HEK293 (cell line): ENCODE results near the gene PNLDC1.

Source experiments
- HOXC10 ChIP-seq: sonication (generic); formaldehyde crosslinking; IDR thresholded peaks from 2 replicates; pipeline ENCODE4 v1.8.1; 2023; ENCODE audit warnings: mild to moderate bottlenecking, missing genetic modification reagents
- KLF8 ChIP-seq: fragments of 450-650 bp; formaldehyde crosslinking; IDR thresholded peaks from 2 replicates; pipeline ENCODE4 v1.5.1; 2016; ENCODE audit warnings: missing biosample characterization, missing genetic modification characterization
- OSR2 ChIP-seq: fragments of 450-650 bp; formaldehyde crosslinking; IDR thresholded peaks from 2 replicates; pipeline ENCODE4 v1.5.1; 2016; ENCODE audit warnings: missing biosample characterization, missing genetic modification characterization
- SCRT1 ChIP-seq: fragments of 450-650 bp; formaldehyde crosslinking; IDR thresholded peaks from 2 replicates; pipeline ENCODE4 v1.5.1; 2016; ENCODE audit warnings: missing biosample characterization, missing genetic modification characterization, borderline replicate concordance
- SP7 ChIP-seq: fragments of 450-650 bp; formaldehyde crosslinking; IDR thresholded peaks from 2 replicates; pipeline ENCODE4 v1.5.1; 2016; ENCODE audit warnings: missing biosample characterization, missing genetic modification characterization
- ZNF138 ChIP-seq: fragments of 450-650 bp; formaldehyde crosslinking; IDR thresholded peaks from 2 replicates; pipeline ENCODE4 v1.5.1; 2016; ENCODE audit warnings: missing biosample characterization, missing genetic modification characterization, borderline replicate concordance
- ZNF146 ChIP-seq: fragments of 450-650 bp; formaldehyde crosslinking; IDR thresholded peaks from 2 replicates; pipeline ENCODE4 v1.5.1; 2016; ENCODE audit warnings: missing biosample characterization, missing genetic modification characterization
- ZNF302 ChIP-seq: fragments of 450-650 bp; formaldehyde crosslinking; IDR thresholded peaks from 2 replicates; pipeline ENCODE4 v1.5.1; 2016; ENCODE audit warnings: missing biosample characterization, missing genetic modification characterization, low read depth
- ZNF350 ChIP-seq: fragments of 450-650 bp; formaldehyde crosslinking; IDR thresholded peaks from 2 replicates; pipeline ENCODE4 v1.5.0; 2017; ENCODE audit warnings: missing biosample characterization, mild to moderate bottlenecking, missing genetic modification characterization
- ZNF433 ChIP-seq: fragments of 450-650 bp; formaldehyde crosslinking; IDR thresholded peaks from 2 replicates; pipeline ENCODE4 v1.5.1; 2016; ENCODE audit warnings: missing biosample characterization, missing genetic modification characterization, low read depth
- ZNF544 ChIP-seq: fragments of 450-650 bp; formaldehyde crosslinking; IDR thresholded peaks from 2 replicates; pipeline ENCODE4 v1.5.0; 2017; ENCODE audit warnings: missing biosample characterization, missing genetic modification characterization
- ZNF548 ChIP-seq: fragments of 450-650 bp; formaldehyde crosslinking; IDR thresholded peaks from 2 replicates; pipeline ENCODE4 v1.5.1; 2016; ENCODE audit warnings: missing biosample characterization, missing genetic modification characterization
- ZNF626 ChIP-seq: fragments of 450-650 bp; sonication (Bioruptor Pico); formaldehyde crosslinking; IDR thresholded peaks from 2 replicates; pipeline ENCODE4 v1.5.1; 2018; ENCODE audit warnings: missing biosample characterization, missing genetic modification characterization, inconsistent platforms
- ZNF707 ChIP-seq: fragments of 450-650 bp; formaldehyde crosslinking; IDR thresholded peaks from 2 replicates; pipeline ENCODE4 v1.5.1; 2016; ENCODE audit warnings: missing biosample characterization, missing genetic modification characterization
- ZNF768 ChIP-seq: fragments of 450-650 bp; formaldehyde crosslinking; IDR thresholded peaks from 2 replicates; pipeline ENCODE4 v1.5.1; 2018; ENCODE audit warnings: missing biosample characterization, mild to moderate bottlenecking, missing genetic modification characterization
- TF ChIP-seq, protein P1 (sequence below): fragments of 450-650 bp; formaldehyde crosslinking; IDR thresholded peaks from 2 replicates; pipeline ENCODE4 v1.5.1; 2017; ENCODE audit warnings: missing biosample characterization, missing genetic modification characterization
- TF ChIP-seq, protein P2 (sequence below): fragments of 450-650 bp; formaldehyde crosslinking; IDR thresholded peaks from 2 replicates; pipeline ENCODE4 v1.5.1; 2016; ENCODE audit warnings: missing biosample characterization, missing genetic modification characterization
- TF ChIP-seq, protein P3 (sequence below): fragments of 450-650 bp; formaldehyde crosslinking; IDR thresholded peaks from 2 replicates; pipeline ENCODE4 v1.5.1; 2016; ENCODE audit warnings: missing biosample characterization, missing genetic modification characterization
- TF ChIP-seq, protein P4 (sequence below): fragments of 450-650 bp; formaldehyde crosslinking; IDR thresholded peaks from 2 replicates; pipeline ENCODE4 v1.5.1; 2016; ENCODE audit warnings: missing biosample characterization, missing genetic modification characterization
- TF ChIP-seq, protein P5 (sequence below): fragments of 450-650 bp; formaldehyde crosslinking; IDR thresholded peaks from 2 replicates; pipeline ENCODE4 v1.5.1; 2016; ENCODE audit warnings: missing biosample characterization, missing genetic modification characterization
- TF ChIP-seq, protein P6 (sequence below): fragments of 450-650 bp; formaldehyde crosslinking; conservative IDR thresholded peaks from 2 replicates; pipeline ENCODE4 v1.5.1; 2016; ENCODE audit warnings: low read depth, missing biosample characterization, missing genetic modification characterization

Gene PNLDC1

DNA sequence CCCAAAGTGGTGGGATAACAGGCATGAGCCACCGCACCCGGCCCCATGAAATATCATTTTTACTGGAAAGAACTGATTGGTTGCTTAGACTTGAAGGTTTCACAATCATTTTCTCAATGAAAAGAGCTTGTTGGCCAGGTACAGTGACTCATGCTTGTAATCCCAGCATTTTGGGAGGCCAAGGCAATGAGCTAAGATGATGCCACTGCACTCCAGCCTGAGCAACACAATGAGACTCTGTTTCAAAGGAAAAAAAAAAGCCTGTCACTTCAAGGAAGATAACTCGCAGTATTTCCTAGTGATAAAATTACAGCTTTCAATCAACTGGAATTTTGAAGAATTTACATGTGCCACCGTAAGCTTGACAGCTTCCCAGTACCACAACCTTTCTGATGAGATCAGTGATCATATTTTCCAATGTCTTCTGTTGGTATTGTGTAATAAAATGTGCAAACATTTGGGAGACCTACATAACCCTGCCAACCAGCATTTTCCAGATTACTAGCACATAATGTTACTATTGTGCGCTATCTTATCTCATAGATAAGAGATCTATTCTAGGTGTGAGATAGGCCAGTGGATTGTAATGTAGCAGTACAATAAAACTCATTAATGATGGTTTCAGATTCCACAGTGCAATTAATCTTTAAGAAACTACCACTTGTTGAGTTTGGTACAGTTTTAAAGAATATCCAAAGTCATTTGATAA, 7.2 kb downstream of the PNLDC1 start (continued):
- no peak for TF ChIP-seq ZNF768 (tag by site-specific recombination)
- TF ChIP-seq ZNF433 (tag by site-specific recombination), result no peak
- peak; percentile 80 for TF ChIP-seq SP7 (tag by site-specific recombination)
- TF ChIP-seq, protein P1, sequence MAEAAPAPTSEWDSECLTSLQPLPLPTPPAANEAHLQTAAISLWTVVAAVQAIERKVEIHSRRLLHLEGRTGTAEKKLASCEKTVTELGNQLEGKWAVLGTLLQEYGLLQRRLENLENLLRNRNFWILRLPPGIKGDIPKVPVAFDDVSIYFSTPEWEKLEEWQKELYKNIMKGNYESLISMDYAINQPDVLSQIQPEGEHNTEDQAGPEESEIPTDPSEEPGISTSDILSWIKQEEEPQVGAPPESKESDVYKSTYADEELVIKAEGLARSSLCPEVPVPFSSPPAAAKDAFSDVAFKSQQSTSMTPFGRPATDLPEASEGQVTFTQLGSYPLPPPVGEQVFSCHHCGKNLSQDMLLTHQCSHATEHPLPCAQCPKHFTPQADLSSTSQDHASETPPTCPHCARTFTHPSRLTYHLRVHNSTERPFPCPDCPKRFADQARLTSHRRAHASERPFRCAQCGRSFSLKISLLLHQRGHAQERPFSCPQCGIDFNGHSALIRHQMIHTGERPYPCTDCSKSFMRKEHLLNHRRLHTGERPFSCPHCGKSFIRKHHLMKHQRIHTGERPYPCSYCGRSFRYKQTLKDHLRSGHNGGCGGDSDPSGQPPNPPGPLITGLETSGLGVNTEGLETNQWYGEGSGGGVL (tag by site-specific recombination), result peak; percentile 50; the same call in 1 of the 2 replicates
- no peak for TF ChIP-seq ZNF138 (tag by site-specific recombination)
- TF ChIP-seq HOXC10, result no peak
- TF ChIP-seq, protein P2, sequence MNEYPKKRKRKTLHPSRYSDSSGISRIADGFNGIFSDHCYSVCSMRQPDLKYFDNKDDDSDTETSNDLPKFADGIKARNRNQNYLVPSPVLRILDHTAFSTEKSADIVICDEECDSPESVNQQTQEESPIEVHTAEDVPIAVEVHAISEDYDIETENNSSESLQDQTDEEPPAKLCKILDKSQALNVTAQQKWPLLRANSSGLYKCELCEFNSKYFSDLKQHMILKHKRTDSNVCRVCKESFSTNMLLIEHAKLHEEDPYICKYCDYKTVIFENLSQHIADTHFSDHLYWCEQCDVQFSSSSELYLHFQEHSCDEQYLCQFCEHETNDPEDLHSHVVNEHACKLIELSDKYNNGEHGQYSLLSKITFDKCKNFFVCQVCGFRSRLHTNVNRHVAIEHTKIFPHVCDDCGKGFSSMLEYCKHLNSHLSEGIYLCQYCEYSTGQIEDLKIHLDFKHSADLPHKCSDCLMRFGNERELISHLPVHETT (tag by site-specific recombination), result no peak
- TF ChIP-seq KLF8, result no peak
- TF ChIP-seq ZNF548 (tag by site-specific recombination), result no peak
- no peak for TF ChIP-seq ZNF707 (tag by site-specific recombination)
- TF ChIP-seq ZNF626 (tag by site-specific recombination), result no peak
- no peak for TF ChIP-seq OSR2
- TF ChIP-seq, protein P3, sequence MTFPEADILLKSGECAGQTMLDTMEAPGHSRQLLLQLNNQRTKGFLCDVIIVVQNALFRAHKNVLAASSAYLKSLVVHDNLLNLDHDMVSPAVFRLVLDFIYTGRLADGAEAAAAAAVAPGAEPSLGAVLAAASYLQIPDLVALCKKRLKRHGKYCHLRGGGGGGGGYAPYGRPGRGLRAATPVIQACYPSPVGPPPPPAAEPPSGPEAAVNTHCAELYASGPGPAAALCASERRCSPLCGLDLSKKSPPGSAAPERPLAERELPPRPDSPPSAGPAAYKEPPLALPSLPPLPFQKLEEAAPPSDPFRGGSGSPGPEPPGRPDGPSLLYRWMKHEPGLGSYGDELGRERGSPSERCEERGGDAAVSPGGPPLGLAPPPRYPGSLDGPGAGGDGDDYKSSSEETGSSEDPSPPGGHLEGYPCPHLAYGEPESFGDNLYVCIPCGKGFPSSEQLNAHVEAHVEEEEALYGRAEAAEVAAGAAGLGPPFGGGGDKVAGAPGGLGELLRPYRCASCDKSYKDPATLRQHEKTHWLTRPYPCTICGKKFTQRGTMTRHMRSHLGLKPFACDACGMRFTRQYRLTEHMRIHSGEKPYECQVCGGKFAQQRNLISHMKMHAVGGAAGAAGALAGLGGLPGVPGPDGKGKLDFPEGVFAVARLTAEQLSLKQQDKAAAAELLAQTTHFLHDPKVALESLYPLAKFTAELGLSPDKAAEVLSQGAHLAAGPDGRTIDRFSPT (tag by site-specific recombination), result no peak
- no peak for TF ChIP-seq ZNF544 (tag by site-specific recombination)
- peak; percentile 56; the same call in 1 of the 2 replicates for TF ChIP-seq ZNF350 (tag by site-specific recombination)
- TF ChIP-seq, protein P4, sequence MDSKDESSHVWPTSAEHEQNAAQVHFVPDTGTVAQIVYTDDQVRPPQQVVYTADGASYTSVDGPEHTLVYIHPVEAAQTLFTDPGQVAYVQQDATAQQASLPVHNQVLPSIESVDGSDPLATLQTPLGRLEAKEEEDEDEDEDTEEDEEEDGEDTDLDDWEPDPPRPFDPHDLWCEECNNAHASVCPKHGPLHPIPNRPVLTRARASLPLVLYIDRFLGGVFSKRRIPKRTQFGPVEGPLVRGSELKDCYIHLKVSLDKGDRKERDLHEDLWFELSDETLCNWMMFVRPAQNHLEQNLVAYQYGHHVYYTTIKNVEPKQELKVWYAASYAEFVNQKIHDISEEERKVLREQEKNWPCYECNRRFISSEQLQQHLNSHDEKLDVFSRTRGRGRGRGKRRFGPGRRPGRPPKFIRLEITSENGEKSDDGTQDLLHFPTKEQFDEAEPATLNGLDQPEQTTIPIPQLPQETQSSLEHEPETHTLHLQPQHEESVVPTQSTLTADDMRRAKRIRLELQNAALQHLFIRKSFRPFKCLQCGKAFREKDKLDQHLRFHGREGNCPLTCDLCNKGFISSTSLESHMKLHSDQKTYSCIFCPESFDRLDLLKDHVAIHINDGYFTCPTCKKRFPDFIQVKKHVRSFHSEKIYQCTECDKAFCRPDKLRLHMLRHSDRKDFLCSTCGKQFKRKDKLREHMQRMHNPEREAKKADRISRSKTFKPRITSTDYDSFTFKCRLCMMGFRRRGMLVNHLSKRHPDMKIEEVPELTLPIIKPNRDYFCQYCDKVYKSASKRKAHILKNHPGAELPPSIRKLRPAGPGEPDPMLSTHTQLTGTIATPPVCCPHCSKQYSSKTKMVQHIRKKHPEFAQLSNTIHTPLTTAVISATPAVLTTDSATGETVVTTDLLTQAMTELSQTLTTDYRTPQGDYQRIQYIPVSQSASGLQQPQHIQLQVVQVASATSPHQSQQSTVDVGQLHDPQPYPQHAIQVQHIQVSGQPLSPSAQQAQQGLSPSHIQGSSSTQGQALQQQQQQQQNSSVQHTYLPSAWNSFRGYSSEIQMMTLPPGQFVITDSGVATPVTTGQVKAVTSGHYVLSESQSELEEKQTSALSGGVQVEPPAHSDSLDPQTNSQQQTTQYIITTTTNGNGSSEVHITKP (tag by site-specific recombination), result no peak
- TF ChIP-seq ZNF302 (tag by site-specific recombination), result no peak
- peak; percentile 61; the same call in 1 of the 2 replicates for TF ChIP-seq SCRT1 (tag by site-specific recombination)
- TF ChIP-seq ZNF146 (tag by site-specific recombination), result no peak
- TF ChIP-seq, protein P5, sequence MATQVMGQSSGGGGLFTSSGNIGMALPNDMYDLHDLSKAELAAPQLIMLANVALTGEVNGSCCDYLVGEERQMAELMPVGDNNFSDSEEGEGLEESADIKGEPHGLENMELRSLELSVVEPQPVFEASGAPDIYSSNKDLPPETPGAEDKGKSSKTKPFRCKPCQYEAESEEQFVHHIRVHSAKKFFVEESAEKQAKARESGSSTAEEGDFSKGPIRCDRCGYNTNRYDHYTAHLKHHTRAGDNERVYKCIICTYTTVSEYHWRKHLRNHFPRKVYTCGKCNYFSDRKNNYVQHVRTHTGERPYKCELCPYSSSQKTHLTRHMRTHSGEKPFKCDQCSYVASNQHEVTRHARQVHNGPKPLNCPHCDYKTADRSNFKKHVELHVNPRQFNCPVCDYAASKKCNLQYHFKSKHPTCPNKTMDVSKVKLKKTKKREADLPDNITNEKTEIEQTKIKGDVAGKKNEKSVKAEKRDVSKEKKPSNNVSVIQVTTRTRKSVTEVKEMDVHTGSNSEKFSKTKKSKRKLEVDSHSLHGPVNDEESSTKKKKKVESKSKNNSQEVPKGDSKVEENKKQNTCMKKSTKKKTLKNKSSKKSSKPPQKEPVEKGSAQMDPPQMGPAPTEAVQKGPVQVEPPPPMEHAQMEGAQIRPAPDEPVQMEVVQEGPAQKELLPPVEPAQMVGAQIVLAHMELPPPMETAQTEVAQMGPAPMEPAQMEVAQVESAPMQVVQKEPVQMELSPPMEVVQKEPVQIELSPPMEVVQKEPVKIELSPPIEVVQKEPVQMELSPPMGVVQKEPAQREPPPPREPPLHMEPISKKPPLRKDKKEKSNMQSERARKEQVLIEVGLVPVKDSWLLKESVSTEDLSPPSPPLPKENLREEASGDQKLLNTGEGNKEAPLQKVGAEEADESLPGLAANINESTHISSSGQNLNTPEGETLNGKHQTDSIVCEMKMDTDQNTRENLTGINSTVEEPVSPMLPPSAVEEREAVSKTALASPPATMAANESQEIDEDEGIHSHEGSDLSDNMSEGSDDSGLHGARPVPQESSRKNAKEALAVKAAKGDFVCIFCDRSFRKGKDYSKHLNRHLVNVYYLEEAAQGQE (tag by site-specific recombination), result no peak
- TF ChIP-seq, protein P6, sequence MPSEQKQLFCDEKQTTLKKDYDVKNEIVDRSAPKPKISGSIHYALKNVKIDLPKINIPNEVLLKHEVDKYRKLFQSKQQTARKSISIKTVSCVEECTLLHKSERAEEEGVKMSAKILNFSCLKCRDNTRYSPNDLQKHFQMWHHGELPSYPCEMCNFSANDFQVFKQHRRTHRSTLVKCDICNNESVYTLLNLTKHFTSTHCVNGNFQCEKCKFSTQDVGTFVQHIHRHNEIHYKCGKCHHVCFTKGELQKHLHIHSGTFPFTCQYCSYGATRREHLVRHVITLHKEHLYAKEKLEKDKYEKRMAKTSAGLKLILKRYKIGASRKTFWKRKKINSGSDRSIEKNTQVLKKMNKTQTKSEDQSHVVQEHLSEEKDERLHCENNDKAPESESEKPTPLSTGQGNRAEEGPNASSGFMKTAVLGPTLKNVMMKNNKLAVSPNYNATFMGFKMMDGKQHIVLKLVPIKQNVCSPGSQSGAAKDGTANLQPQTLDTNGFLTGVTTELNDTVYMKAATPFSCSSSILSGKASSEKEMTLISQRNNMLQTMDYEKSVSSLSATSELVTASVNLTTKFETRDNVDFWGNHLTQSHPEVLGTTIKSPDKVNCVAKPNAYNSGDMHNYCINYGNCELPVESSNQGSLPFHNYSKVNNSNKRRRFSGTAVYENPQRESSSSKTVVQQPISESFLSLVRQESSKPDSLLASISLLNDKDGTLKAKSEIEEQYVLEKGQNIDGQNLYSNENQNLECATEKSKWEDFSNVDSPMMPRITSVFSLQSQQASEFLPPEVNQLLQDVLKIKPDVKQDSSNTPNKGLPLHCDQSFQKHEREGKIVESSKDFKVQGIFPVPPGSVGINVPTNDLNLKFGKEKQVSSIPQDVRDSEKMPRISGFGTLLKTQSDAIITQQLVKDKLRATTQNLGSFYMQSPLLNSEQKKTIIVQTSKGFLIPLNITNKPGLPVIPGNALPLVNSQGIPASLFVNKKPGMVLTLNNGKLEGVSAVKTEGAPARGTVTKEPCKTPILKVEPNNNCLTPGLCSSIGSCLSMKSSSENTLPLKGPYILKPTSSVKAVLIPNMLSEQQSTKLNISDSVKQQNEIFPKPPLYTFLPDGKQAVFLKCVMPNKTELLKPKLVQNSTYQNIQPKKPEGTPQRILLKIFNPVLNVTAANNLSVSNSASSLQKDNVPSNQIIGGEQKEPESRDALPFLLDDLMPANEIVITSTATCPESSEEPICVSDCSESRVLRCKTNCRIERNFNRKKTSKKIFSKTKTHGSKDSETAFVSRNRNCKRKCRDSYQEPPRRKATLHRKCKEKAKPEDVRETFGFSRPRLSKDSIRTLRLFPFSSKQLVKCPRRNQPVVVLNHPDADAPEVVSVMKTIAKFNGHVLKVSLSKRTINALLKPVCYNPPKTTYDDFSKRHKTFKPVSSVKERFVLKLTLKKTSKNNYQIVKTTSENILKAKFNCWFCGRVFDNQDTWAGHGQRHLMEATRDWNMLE (tag by site-specific recombination), result no peak
